ENCODE results near the gene KIF26B. TPM values are rescaled to one million over a fixed set of nuclear protein-coding genes. Genes with fewer than 3 reads are reported as not detected.

KIF26B gene
- polyA plus RNA-seq, 1 donor from 2014 or later: 6.3 TPM

- no peaks in the 10 kb centered on the region for H3K36me3 ChIP-seq (ENCODE audit: insufficient read depth, low read length)
- H2AFZ ChIP-seq (ENCODE audit: low read depth, low read length): no peak overlapping the region
- no peak overlapping the region for H3K4me2 ChIP-seq (ENCODE audit: low read length)
- H3K9ac ChIP-seq (ENCODE audit: low read length): no peak overlapping the region
- H3F3A ChIP-seq (ENCODE audit: insufficient read depth, low read length, poor library complexity, severe bottlenecking): no peaks in the 10 kb centered on the region
- no peaks in the 10 kb centered on the region for H3K79me2 ChIP-seq (replicated peaks; ENCODE audit: insufficient read depth, low read length)
- no peak overlapping the region for H3K27ac ChIP-seq (ENCODE audit: low read length)
- H3K27me3 ChIP-seq (ENCODE audit: insufficient read depth, low read depth, low read length): no peaks in the 10 kb centered on the region
- H3K9me3 ChIP-seq (ENCODE audit: low read length): no peaks in the 10 kb centered on the region
- no peaks in the 10 kb centered on the region for H3K9me2 ChIP-seq (ENCODE audit: insufficient read depth, low read length)
- no peak for TF ChIP-seq MXI1 (conservative IDR thresholded peaks at IDR 0.05; ENCODE audit: poor library complexity, severe bottlenecking)
- TF ChIP-seq, protein P1, sequence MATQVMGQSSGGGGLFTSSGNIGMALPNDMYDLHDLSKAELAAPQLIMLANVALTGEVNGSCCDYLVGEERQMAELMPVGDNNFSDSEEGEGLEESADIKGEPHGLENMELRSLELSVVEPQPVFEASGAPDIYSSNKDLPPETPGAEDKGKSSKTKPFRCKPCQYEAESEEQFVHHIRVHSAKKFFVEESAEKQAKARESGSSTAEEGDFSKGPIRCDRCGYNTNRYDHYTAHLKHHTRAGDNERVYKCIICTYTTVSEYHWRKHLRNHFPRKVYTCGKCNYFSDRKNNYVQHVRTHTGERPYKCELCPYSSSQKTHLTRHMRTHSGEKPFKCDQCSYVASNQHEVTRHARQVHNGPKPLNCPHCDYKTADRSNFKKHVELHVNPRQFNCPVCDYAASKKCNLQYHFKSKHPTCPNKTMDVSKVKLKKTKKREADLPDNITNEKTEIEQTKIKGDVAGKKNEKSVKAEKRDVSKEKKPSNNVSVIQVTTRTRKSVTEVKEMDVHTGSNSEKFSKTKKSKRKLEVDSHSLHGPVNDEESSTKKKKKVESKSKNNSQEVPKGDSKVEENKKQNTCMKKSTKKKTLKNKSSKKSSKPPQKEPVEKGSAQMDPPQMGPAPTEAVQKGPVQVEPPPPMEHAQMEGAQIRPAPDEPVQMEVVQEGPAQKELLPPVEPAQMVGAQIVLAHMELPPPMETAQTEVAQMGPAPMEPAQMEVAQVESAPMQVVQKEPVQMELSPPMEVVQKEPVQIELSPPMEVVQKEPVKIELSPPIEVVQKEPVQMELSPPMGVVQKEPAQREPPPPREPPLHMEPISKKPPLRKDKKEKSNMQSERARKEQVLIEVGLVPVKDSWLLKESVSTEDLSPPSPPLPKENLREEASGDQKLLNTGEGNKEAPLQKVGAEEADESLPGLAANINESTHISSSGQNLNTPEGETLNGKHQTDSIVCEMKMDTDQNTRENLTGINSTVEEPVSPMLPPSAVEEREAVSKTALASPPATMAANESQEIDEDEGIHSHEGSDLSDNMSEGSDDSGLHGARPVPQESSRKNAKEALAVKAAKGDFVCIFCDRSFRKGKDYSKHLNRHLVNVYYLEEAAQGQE (IDR thresholded peaks at IDR 0.05; ENCODE audit: borderline replicate concordance): no peak
- no peak for TF ChIP-seq RAD21 (conservative IDR thresholded peaks at IDR 0.05)
- TF ChIP-seq TAF1 (IDR thresholded peaks at IDR 0.05; ENCODE audit: low read depth): no peak
- TF ChIP-seq, protein P2, sequence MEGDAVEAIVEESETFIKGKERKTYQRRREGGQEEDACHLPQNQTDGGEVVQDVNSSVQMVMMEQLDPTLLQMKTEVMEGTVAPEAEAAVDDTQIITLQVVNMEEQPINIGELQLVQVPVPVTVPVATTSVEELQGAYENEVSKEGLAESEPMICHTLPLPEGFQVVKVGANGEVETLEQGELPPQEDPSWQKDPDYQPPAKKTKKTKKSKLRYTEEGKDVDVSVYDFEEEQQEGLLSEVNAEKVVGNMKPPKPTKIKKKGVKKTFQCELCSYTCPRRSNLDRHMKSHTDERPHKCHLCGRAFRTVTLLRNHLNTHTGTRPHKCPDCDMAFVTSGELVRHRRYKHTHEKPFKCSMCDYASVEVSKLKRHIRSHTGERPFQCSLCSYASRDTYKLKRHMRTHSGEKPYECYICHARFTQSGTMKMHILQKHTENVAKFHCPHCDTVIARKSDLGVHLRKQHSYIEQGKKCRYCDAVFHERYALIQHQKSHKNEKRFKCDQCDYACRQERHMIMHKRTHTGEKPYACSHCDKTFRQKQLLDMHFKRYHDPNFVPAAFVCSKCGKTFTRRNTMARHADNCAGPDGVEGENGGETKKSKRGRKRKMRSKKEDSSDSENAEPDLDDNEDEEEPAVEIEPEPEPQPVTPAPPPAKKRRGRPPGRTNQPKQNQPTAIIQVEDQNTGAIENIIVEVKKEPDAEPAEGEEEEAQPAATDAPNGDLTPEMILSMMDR (IDR thresholded peaks at IDR 0.05; ENCODE audit: poor library complexity, severe bottlenecking): no peak
- TF ChIP-seq EP300 (conservative IDR thresholded peaks at IDR 0.05; ENCODE audit: poor library complexity, severe bottlenecking): no peak
- TF ChIP-seq SMC3 (conservative IDR thresholded peaks at IDR 0.05; ENCODE audit: poor library complexity): no peak
- no peak for TF ChIP-seq POLR2AphosphoS5 (IDR thresholded peaks at IDR 0.05)
- TF ChIP-seq EZH2 (IDR thresholded peaks at IDR 0.05; ENCODE audit: borderline replicate concordance, insufficient read depth, low read length, poor library complexity, severe bottlenecking): no peak
- no peaks in the 10 kb centered on the region for H4K20me1 ChIP-seq (ENCODE audit: insufficient read depth)
- no peak overlapping the region for H3K4me3 ChIP-seq (ENCODE audit: low read length)
Measured at GRCh38 chr1:245750261-245750660, 595.5 kb downstream of the KIF26B start.

DNA sequence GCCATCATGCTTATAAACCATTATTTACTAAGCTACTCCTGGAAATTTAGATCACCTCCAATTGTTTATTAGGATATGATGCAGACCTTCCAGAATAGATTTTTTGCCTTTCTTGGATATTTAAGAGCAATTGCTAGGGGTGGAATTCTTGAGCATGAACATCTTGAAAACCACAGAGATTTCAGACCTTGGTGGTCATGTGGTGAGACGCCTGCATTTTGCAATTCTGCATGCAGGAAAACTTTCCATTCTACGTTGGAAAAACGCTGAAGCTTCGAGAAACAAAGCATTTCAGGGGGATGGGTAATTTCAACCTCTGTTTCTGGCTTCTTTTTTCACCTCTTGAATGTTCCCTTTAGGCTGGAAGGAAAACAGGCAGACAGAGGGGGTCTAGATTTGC is 596.3 kb downstream of the KIF26B start:
- H3K27ac ChIP-seq (ENCODE audit: low read length): no peak overlapping the region
- no peak overlapping the region for H3K4me3 ChIP-seq (ENCODE audit: low read length)
- H4K20me1 ChIP-seq (ENCODE audit: insufficient read depth): no peaks in the 10 kb centered on the region
- no peak for TF ChIP-seq TAF1 (IDR thresholded peaks at IDR 0.05; ENCODE audit: low read depth)
- no peak for TF ChIP-seq RAD21 (conservative IDR thresholded peaks at IDR 0.05)
- no peak for TF ChIP-seq POLR2AphosphoS5 (IDR thresholded peaks at IDR 0.05)
- TF ChIP-seq, protein P2 (IDR thresholded peaks at IDR 0.05; ENCODE audit: poor library complexity, severe bottlenecking): no peak
- TF ChIP-seq SMC3 (conservative IDR thresholded peaks at IDR 0.05; ENCODE audit: poor library complexity): no peak
- TF ChIP-seq MXI1 (conservative IDR thresholded peaks at IDR 0.05; ENCODE audit: poor library complexity, severe bottlenecking): no peak
- TF ChIP-seq, protein P1 (IDR thresholded peaks at IDR 0.05; ENCODE audit: borderline replicate concordance): no peak
- no peak for TF ChIP-seq EZH2 (IDR thresholded peaks at IDR 0.05; ENCODE audit: borderline replicate concordance, insufficient read depth, low read length, poor library complexity, severe bottlenecking)
- TF ChIP-seq EP300 (conservative IDR thresholded peaks at IDR 0.05; ENCODE audit: poor library complexity, severe bottlenecking): no peak
- H3K79me2 ChIP-seq (replicated peaks; ENCODE audit: insufficient read depth, low read length): no peaks in the 10 kb centered on the region
- H3K9me2 ChIP-seq (ENCODE audit: insufficient read depth, low read length): no peaks in the 10 kb centered on the region
- no peak overlapping the region for H3K4me2 ChIP-seq (ENCODE audit: low read length)
- H2AFZ ChIP-seq (ENCODE audit: low read depth, low read length): no peak overlapping the region
- H3K9me3 ChIP-seq (ENCODE audit: low read length): no peaks in the 10 kb centered on the region
- H3F3A ChIP-seq (ENCODE audit: insufficient read depth, low read length, poor library complexity, severe bottlenecking): no peaks in the 10 kb centered on the region
- H3K36me3 ChIP-seq (ENCODE audit: insufficient read depth, low read length): no peaks in the 10 kb centered on the region
- H3K9ac ChIP-seq (ENCODE audit: low read length): no peak overlapping the region
- no peaks in the 10 kb centered on the region for H3K27me3 ChIP-seq (ENCODE audit: insufficient read depth, low read depth, low read length)

Measured in neural cell (in vitro differentiated cells).